ENCODE results near the gene CYTH2.

The CYTH2 gene

DNA sequence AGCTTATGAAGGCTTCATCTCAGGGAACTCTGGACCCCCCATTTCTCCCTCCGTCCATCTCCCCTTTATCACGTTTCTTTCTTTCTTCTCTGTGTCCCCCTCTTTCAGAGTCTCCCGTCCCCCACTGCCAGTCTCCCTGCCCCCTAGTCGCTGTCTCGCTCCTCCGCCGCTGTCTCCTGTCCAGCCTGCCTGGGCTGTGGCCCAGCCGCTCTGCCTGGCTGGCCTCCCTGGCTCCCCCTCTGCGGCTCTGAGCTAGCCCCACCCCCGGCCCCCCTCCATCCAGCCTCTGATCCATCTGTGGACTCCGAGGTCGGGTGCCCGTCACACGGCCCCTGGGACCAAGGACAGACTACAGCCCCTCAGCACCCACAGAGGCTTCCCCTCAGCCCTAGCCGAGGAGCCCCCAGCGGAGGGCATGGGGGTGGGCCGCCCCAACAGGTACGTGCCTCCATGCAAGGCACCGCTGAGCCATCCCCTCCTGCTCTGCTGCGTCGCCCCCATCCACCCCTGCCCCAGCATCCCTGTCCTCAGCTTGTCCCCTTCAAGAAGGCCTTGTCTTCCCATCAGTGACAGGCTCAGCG lies 14.9 kb upstream of the CYTH2 start:
- ChIA-PET CTCF (no interaction called here), POLR2A (interaction anchor here (1.3 kb wide), 1 partner anchor 9 kb away, joined by 3 read pairs; no protein-coding TSS in a partner anchor)
- no peak for TF ChIP-seq ELF4 (IDR thresholded peaks at IDR 0.05)
- no peak for DNase-seq (ENCODE audit: extremely low spot score)

DNA sequence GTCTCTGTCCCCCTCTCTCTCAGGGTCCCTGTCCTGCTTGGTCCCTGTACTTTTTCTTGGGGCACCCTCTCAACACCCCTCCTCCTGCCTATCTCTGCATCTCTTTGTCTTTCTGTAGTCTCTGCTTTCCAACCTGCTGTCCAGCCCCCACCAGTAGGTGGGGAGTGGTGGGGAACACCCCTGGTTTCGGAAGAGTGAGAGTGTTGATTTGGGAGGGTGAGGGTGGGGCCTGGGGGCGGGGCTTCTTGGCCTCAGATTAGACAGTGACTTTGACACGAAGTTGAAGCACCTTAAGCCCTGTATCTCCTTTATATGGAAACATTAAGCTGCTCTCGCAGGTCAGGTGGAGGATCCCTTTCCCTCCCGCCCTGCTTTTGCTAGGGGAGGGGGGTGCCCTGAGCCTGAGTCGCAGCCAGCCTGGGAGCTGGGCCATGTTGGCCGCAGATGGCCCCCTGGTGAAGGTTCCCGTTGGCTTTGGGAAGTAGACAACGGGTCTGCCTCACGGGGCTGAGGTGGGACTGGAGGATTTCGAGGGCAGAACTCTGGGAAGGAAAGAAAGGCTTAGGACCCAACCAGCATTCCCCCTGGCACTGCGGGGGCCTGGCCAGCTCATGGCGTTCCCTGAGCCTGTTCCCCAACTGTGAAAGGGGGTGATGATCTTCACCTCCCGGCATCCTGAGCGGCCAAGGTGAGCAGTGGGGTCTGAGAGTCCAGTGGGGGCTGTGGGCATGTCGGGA lies 13.8 kb upstream of the CYTH2 start, which contains the start of gene KCNJ14:
TSS of gene KCNJ14 (plus strand) at position 404 of the 737 bp plus-strand sequence. CDS start 6,151 bp downstream, outside the sequence.
- DNase-seq (ENCODE audit: extremely low spot score): no peak
- CTCF ChIA-PET: no interaction called here
- no peak for TF ChIP-seq ZNF384 (IDR thresholded peaks at IDR 0.05)
- POLR2A ChIA-PET: no interaction called here

DNA sequence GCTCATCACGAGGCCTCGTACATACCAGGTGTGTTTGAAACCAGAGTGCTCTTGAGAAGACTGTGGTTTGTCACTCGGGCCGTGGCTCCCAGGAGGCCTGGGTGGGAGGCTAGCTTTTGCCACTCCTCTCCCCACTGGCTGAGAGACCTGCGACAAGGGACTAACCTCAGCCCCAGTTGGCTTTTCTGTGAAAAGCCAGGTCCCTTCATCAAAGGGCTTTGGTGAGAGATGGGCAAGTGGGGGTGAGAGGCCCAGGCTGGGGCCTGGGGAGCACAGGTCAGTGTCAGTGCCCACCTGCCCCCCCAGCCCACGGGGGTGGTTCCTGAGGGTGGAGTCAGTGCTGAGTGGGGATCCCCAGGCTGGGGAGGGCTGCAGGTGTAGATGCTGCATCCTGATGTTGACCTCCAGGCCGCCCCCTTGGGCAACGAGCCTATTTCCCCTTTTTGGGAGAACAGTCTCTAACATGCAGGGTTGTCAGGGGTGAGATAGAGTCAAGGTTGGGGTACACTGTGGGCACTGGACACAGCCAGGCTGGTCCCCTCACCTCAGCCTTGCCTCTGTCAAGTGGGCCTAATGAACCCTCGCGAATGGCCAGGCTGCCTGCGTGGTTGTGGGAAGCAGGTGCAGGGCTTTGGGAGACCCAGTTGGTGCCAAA lies 13.1 kb upstream of the CYTH2 start:
- TF ChIP-seq SUZ12 (IDR thresholded peaks at IDR 0.05) (no peak), FOXK2 (IDR thresholded peaks at IDR 0.05) (no peak), NFRKB (IDR thresholded peaks at IDR 0.05) (no peak), SP1 (IDR thresholded peaks at IDR 0.05) (no peak), CTBP1 (IDR thresholded peaks at IDR 0.05; ENCODE audit: borderline replicate concordance) (no peak), ZNF384 (IDR thresholded peaks at IDR 0.05) (no peak), BHLHE40 (IDR thresholded peaks at IDR 0.05; ENCODE audit: borderline replicate concordance) (no peak), FOXM1 (IDR thresholded peaks at IDR 0.05; ENCODE audit: borderline replicate concordance) (no peak), L3MBTL2 (conservative IDR thresholded peaks at IDR 0.05) (no peak), ARNT (IDR thresholded peaks at IDR 0.05) (no peak), LEF1 (IDR thresholded peaks at IDR 0.05; ENCODE audit: borderline replicate concordance) (no peak), FOXA1 (IDR thresholded peaks at IDR 0.05) (no peak), ELF4 (IDR thresholded peaks at IDR 0.05) (no peak), HDGF (IDR thresholded peaks at IDR 0.05; ENCODE audit: borderline replicate concordance) (no peak), TARDBP (IDR thresholded peaks at IDR 0.05) (no peak)
- TF ChIP-seq, protein P1, sequence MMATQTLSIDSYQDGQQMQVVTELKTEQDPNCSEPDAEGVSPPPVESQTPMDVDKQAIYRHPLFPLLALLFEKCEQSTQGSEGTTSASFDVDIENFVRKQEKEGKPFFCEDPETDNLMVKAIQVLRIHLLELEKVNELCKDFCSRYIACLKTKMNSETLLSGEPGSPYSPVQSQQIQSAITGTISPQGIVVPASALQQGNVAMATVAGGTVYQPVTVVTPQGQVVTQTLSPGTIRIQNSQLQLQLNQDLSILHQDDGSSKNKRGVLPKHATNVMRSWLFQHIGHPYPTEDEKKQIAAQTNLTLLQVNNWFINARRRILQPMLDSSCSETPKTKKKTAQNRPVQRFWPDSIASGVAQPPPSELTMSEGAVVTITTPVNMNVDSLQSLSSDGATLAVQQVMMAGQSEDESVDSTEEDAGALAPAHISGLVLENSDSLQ (IDR thresholded peaks at IDR 0.05): no peak
- ChIA-PET CTCF (no interaction called here), POLR2A (no interaction called here)
- no peak for DNase-seq (ENCODE audit: extremely low spot score)

DNA sequence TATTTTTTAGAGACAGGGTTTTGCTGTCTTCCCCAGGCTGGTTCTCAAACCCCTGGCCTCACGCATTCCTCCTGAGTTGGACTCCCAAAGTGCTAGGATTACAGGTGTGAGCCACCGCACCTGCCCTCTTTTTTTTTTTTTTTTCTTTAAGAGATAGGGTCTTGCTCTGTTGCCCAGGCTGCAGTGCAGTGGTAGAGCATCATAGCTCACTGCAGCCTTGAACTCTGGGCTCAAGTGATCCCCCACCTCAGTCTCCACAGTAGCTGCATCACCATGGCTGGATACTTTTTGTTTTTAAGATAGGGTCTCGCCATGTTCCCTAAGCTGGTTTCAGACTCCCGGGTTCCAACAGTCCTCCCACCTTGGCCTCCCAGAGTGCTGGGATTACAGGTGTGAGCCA lies 12.3 kb upstream of the CYTH2 start:
- ChIA-PET POLR2A (no interaction called here), CTCF (interaction anchor here (0.6 kb wide), 1 partner anchor 414 kb away, joined by 4 read pairs; no protein-coding TSS in a partner anchor)
- TF ChIP-seq BHLHE40 (IDR thresholded peaks at IDR 0.05; ENCODE audit: borderline replicate concordance) (no peak), L3MBTL2 (conservative IDR thresholded peaks at IDR 0.05) (no peak), LEF1 (IDR thresholded peaks at IDR 0.05; ENCODE audit: borderline replicate concordance) (no peak), ELF4 (IDR thresholded peaks at IDR 0.05) (no peak)
- DNase-seq (ENCODE audit: extremely low spot score): no peak

DNA sequence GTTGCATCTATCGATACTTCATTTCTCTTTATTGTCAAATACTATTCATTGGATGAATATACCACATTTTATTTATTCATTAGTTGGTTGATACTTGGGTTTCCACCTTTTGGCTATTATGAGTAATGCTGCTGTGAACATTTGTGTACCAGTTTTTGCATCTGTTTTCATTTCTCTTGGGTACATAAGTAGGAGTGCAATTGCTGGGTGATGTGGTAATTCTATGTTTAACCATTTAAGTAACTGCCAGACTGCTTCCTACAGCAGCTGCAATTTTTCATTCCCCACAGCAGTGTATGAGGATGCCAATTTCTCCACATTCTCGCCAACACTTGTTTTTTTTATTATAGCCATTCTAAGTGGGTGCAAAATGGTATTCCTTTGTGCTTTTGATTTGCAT lies 11.2 kb upstream of the CYTH2 start:
- ChIA-PET CTCF (no interaction called here), POLR2A (interaction anchor here (1.1 kb wide), 1 partner anchor 12 kb away, joined by 3 read pairs; no protein-coding TSS in a partner anchor)
- no peak for DNase-seq (ENCODE audit: extremely low spot score)

DNA sequence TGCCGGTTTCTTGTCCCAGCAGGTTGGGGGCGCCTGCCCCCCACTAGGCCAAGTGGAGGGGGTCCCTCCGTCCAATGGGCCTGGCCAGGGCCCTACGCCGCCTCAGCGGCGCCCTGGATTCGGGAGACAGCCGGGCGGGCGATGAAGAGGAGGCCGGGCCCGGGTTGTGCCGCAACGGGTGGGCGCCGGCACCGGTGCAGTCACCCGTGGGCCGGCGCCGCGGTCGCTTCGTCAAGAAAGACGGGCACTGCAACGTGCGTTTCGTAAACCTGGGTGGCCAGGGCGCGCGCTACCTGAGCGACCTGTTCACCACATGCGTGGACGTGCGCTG lies 7.6 kb upstream of the CYTH2 start:
- no peak for DNase-seq (ENCODE audit: extremely low spot score)
- POLR2A ChIA-PET: no interaction called here
- TF ChIP-seq FOXK2 (IDR thresholded peaks at IDR 0.05) (no peak), LEF1 (IDR thresholded peaks at IDR 0.05; ENCODE audit: borderline replicate concordance) (no peak), FOXA1 (IDR thresholded peaks at IDR 0.05) (no peak), SP1 (IDR thresholded peaks at IDR 0.05) (no peak), ZNF384 (IDR thresholded peaks at IDR 0.05) (no peak)
- TF ChIP-seq, protein P1 (IDR thresholded peaks at IDR 0.05): no peak
- CTCF ChIA-PET: no interaction called here

More for the DNA sequence above, 11.2 kb upstream of the CYTH2 start:
- TF ChIP-seq BHLHE40 (IDR thresholded peaks at IDR 0.05; ENCODE audit: borderline replicate concordance) (no peak), FOXK2 (IDR thresholded peaks at IDR 0.05) (no peak), SP1 (IDR thresholded peaks at IDR 0.05) (no peak), ZNF384 (IDR thresholded peaks at IDR 0.05) (no peak), CTBP1 (IDR thresholded peaks at IDR 0.05; ENCODE audit: borderline replicate concordance) (no peak), ELF4 (IDR thresholded peaks at IDR 0.05) (no peak), TARDBP (IDR thresholded peaks at IDR 0.05) (no peak), LEF1 (IDR thresholded peaks at IDR 0.05; ENCODE audit: borderline replicate concordance) (no peak), FOXM1 (IDR thresholded peaks at IDR 0.05; ENCODE audit: borderline replicate concordance) (no peak), L3MBTL2 (conservative IDR thresholded peaks at IDR 0.05) (no peak), SUZ12 (IDR thresholded peaks at IDR 0.05) (no peak), FOXA1 (IDR thresholded peaks at IDR 0.05) (no peak)
- TF ChIP-seq, protein P1 (IDR thresholded peaks at IDR 0.05): no peak

Data from HEK293T (cell line).